GM21737 (cell line): ENCODE results near the gene XAB2.

ENCODE experiments used
- ATAC-seq: cut with Tn5 transposase; IDR thresholded peaks from one replicate; pipeline ENCODE4 v1.9.1; 2021; ENCODE audit warnings: mild to moderate bottlenecking, moderate library complexity; ENCODE audit not compliant: unreplicated experiment

Gene XAB2

GRCh38 chr19:7629347-7630054 lies at the start of gene XAB2, which contains the start of gene PET100:
Gene XAB2, minus strand, starts transcription at chr19:7629545. Its CDS starts 18 bp downstream, at chr19:7629527.
Gene PET100, plus strand, starts transcription at chr19:7629793. Its CDS starts 41 bp downstream, at chr19:7629834.
- ATAC-seq, result peak; percentile 73

- no peak for ATAC-seq
Observed at GRCh38 chr19:7677669-7678311, 48.4 kb upstream of the XAB2 start.

GRCh38 chr19:7676854-7677253 lies 47.5 kb upstream of the XAB2 start, which contains the start of gene MCEMP1:
Gene MCEMP1, plus strand, starts transcription at chr19:7677090. Its CDS starts 31 bp downstream, at chr19:7677121.
- no peak for ATAC-seq

GRCh38 chr19:7676376-7676775 lies 47.0 kb upstream of the XAB2 start:
- ATAC-seq, result no peak

GRCh38 chr19:7674010-7675005 lies 45.0 kb upstream of the XAB2 start:
- ATAC-seq, result no peak

- ATAC-seq, result no peak
Observed at GRCh38 chr19:7672522-7672921, 43.2 kb upstream of the XAB2 start.

GRCh38 chr19:7670790-7671189 lies 41.4 kb upstream of the XAB2 start:
- no peak for ATAC-seq

GRCh38 chr19:7670150-7670783 lies 40.9 kb upstream of the XAB2 start:
- ATAC-seq, result no peak

GRCh38 chr19:7669641-7670040 lies 40.3 kb upstream of the XAB2 start:
- no peak for ATAC-seq

- no peak for ATAC-seq
Observed at GRCh38 chr19:7668842-7669241, 39.5 kb upstream of the XAB2 start, which contains the start of gene RETN. Gene RETN, plus strand, starts transcription at chr19:7669049. Its CDS starts 278 bp downstream, at chr19:7669327.

- ATAC-seq, result no peak
Observed at GRCh38 chr19:7665076-7665475, 35.7 kb upstream of the XAB2 start.

GRCh38 chr19:7663706-7664105 lies 34.4 kb upstream of the XAB2 start:
- ATAC-seq, result no peak

GRCh38 chr19:7662657-7663056 lies 33.3 kb upstream of the XAB2 start:
- no peak for ATAC-seq

GRCh38 chr19:7661744-7662538 lies 32.6 kb upstream of the XAB2 start:
- ATAC-seq, result no peak

GRCh38 chr19:7658219-7658686 lies 28.9 kb upstream of the XAB2 start:
- peak; percentile 88 for ATAC-seq

- no peak for ATAC-seq
Observed at GRCh38 chr19:7657131-7657751, 27.9 kb upstream of the XAB2 start.

- no peak for ATAC-seq
Observed at GRCh38 chr19:7655581-7655980, 26.2 kb upstream of the XAB2 start.

- ATAC-seq, result no peak
Observed at GRCh38 chr19:7654401-7654800, 25.1 kb upstream of the XAB2 start.

- no peak for ATAC-seq
Observed at GRCh38 chr19:7652061-7652641, 22.8 kb upstream of the XAB2 start.
